ENCODE measurements around the gene IL17REL.
"Not testable (repeated sequence)": the region's sequence is repeated elsewhere in the genome, so short reads cannot be mapped to it uniquely, and the experiment has no call there.

IL17REL gene

DNA sequence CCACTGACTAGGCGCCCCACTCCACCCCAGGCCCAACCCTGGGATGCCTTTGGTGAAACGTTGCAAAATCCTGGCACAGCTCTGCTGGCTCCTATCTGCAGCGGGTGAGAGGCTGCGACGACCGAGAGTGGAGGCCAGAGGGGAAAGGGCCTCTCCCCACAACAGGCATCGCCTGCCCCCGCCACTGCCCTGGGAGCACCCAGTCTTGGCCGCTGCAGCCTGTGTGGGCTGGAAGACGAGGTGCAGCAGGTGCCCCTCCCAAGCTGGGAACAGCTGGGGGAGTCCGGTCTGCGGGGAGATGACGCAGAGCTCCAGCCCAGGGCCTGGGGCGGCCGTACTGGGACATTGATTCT lies 56.2 kb downstream of the IL17REL start:
- no peak for DNase-seq (ENCODE audit: low read depth)

GRCh38 chr22:49955581-49956417 lies 56.8 kb downstream of the IL17REL start:
- DNase-seq (ENCODE audit: low read depth): no peak

GRCh38 chr22:49954991-49955580 lies 57.5 kb downstream of the IL17REL start:
- DNase-seq (ENCODE audit: low read depth): no peak

GRCh38 chr22:49954354-49954753 lies 58.2 kb downstream of the IL17REL start:
- DNase-seq (ENCODE audit: low read depth): no peak

- DNase-seq (ENCODE audit: low read depth): no peak
These were observed 58.8 kb downstream of the IL17REL start for GRCh38 chr22:49953680-49954344.

- DNase-seq (ENCODE audit: low read depth): no peak
These were observed 59.4 kb downstream of the IL17REL start for GRCh38 chr22:49953027-49953679.

DNA sequence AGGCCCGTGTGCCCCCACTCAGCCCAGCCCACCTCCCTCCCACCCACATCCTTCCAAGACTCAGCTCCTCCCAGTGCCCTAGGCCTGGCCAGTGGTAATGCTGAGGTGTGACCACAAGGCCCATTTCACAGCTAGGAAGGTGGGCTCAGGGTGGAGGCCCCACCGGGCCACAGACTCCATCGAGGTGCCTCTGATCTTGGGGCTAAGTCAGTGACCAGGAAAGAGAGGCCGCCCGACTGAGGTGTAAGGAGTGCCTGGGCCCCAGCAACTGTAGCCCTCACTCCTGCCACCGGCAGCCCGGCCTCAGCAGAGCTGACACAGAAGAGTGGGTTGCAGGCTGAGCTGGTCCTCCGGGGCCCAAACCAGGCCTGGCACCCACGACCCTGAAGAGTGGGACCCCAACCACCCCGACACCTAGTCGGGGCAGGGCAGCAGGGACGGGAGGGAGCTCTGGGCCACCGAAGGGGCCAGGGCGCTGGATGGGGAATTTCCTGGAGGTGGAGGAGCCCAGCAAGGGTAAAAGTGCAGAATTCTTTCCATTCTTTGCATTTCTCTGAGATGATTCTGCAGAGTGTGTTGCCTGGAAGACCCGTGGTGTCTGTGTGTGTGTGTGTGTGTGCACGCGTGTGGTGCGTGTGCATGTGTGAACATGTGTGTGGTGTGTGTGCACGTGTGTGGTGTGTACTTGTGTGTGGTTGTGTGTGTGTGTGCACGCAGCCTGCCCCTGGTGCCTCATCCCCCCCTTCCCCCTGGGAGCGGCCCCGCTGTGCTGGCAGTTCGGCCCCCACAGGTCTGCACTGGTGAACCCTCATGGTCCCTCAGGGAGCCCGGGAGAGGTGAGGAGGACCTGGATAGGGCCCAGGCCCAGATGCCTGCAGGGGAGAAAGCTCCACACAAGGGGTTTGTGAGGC lies 60.3 kb downstream of the IL17REL start:
- DNase-seq (ENCODE audit: low read depth): no peak

DNA sequence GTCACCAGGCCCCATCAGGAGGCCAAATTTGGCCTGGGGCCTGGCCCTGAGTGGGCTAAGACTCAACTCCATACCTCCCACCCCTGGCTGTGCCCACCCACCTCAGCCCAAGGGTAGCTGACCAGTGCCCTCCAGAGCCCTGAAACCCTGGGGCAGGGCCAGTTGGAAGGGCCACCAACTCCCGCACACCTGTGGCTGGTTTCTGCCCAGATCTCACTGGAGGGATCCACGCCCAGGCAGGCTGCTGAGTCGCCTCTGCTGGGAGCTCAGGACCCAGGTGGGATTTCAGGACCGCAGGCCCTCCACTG lies 60.9 kb downstream of the IL17REL start:
- DNase-seq (ENCODE audit: low read depth): no peak

DNA sequence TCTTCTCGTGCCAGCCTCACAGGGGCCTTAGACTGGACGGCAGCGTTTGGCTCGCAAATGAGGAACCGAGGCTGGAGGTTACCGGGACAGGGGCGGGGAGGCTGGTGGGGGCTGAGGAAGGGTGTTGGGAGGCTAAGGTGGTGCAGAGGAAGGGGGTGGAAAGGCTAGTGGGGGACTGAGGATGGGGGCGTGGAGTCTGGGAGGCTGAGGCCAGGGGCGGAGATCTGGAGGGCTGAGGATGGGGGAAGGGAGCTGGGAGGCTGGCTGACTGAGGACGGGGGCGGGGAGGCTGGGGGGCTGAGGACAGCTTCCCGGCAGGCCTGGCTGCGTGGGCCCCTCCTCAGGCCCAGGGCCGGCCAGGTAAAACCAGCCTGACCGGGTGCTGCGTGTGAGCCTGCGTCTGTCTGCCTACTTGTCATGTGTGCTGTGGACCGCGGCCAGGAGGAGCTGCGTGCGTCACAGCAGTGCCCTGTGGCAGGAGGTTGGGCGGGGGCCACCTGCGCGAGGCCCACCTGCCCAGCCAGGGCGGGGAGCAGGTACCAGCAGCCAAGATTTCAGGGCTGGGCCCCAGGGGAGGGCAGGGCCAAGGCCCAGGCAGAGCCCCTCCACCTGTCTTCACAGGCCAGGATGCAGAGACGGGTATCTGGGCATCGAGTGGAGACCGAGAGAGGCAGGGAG lies 61.4 kb downstream of the IL17REL start:
- DNase-seq (ENCODE audit: low read depth): no peak

- no peak for DNase-seq (ENCODE audit: low read depth)
These were observed 62.1 kb downstream of the IL17REL start for GRCh38 chr22:49950396-49950994.

DNA sequence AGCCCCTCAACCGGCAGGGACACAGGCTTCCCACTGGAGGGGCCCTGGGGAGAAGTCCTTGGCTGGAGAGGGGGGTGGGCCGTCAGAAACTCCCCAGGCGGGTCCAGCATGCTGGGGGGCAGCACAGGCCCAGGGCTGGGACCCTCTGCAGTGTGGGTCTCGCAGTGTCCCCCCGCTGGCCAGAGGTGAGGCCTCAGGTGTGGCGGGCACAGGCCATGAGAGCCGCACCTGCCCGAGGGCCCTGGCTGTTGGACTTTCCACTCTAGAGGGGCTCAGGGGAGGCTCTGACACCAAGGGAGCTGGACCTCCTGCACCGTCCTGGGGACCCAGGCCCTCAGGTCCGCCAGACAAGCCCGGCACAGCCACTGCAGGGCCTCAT lies 62.7 kb downstream of the IL17REL start:
- no peak for DNase-seq (ENCODE audit: low read depth)

DNA sequence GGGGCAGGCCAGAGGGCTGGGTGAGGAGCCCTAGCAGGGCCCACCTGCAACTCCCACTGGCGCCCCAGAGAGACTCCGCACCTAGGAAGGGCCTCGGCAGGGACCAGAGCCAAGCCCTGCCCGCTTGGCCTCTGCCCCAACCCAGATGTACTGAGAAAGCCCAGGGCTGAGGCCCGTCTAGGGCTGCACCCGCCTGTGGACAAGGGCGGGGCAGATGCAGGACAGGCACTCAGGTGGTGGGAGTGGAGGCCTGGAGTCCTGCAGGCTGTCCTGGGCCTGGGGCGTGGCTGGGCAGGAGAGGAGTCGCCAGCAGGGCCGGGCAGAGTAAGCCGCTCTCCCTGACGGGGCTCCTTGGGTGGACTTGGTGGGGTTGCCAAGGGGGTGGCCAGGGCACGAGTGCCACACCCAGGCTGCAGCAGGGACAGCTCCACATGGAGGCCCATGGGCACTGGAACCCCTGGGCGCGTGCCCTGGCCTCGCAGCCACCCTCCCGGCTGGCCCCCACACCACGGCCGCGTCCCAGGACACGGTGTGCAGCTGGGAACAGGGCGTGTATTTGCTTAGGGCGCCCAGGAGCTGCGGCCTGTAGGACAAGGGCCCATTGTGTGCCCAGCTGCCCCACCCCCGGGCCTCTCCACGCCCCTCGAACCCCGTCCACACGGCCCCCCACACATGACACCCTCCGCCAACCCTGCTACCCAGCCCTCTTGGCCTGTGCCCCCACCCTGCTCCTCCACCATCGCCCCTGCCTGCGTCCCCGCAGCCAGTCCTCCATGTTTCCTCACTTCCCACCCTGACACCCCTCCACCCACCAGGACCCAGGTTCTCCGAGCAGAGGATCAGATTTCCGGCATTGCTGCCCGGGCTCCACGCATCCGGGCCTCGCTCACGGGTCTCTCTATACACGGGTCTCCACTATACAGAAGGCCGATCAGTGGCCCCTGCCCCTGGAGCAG lies 63.3 kb downstream of the IL17REL start:
- DNase-seq (ENCODE audit: low read depth): no peak

GRCh38 chr22:49948116-49948957 lies 64.2 kb downstream of the IL17REL start:
- no peak for DNase-seq (ENCODE audit: low read depth)

- no peak for DNase-seq (ENCODE audit: low read depth)
These were observed 65.3 kb downstream of the IL17REL start for GRCh38 chr22:49947296-49947622.

- DNase-seq (ENCODE audit: low read depth): no peak
These were observed 65.8 kb downstream of the IL17REL start for GRCh38 chr22:49946612-49947295.

GRCh38 chr22:49945042-49945794 lies 67.3 kb downstream of the IL17REL start:
- not testable (repeated sequence) for DNase-seq (ENCODE audit: low read depth)

Measured in CMK (cell line).